Activated T-helper 1 cell treated with Interleukin-2 at 50 U/mL for 16 hours (primary cell): ENCODE results near the gene N4BP2.
"Not testable (repeated sequence)": the region's sequence is repeated elsewhere in the genome, so short reads cannot be mapped to it uniquely, and the experiment has no call there.

Experiments used
- DNase-seq: peaks from one replicate; pipeline ENCODE4 v3.0.0-alpha.2; 2020; ENCODE audit warnings: low read depth

The N4BP2 gene

GRCh38 chr4:40056716-40057585 is at the start of gene N4BP2:
N4BP2 (plus strand) TSS chr4:40056850; CDS start chr4:40097341, 40,491 bp downstream.
- peak; percentile 64 for DNase-seq

DNA sequence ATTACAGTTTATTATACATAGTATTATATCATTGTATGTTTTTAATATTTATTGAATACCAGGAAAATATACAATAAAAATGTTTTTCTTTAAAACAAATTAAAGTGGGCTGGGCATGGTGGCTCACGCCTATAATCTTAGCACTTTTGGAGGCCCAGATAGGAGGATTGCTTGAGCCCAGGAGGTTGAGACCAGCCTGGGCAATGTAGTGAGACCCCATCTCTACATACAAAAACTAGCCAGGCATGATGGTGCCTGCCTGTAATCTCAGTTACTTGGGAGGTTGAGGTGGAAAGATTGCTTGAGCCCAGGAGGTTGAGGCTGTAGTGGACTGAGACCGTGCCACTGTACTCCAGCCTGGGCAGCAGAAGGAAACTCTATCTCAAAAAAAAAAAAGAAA is 40.6 kb upstream of the N4BP2 start:
- DNase-seq: no peak

DNA sequence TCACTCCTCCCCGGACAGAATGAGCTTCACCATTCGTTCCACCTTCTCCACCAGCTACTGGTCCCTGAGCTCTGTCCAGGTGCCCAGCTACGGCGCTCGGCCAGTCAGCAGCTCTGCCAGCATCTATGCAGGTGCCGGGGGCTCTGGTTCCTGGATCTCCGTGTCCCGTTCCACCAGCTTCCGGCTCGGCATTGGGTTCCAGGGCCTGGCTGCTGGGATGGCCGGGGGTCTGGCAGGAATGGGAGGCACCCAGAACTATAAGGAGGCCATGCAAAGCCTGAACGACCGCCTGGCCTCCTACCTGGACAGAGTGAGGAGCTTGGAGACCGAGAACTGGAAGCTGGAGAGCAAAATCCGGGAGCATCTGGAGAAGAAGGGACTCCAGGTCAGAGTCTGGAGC is 36.4 kb upstream of the N4BP2 start:
- no peak for DNase-seq

DNA sequence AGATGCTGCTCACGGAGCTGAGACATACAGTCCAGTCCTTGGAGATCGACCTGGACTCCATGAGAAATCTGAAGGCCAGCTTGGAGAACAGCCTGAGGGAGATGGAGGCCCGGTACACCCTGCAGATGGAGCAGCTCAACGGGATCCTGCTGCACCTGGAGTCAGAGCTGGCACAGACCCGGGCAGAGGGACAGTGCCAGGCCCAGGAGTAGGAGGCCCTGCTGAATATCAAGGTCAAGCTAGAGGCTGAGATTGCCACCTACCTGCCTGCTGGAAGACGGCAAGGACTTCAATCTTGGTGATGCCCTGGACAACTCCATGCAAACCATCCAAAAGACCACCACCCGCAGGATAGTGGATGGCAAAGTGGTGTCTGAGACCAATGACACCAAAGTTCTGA is 35.5 kb upstream of the N4BP2 start:
- DNase-seq: not testable (repeated sequence)

DNA sequence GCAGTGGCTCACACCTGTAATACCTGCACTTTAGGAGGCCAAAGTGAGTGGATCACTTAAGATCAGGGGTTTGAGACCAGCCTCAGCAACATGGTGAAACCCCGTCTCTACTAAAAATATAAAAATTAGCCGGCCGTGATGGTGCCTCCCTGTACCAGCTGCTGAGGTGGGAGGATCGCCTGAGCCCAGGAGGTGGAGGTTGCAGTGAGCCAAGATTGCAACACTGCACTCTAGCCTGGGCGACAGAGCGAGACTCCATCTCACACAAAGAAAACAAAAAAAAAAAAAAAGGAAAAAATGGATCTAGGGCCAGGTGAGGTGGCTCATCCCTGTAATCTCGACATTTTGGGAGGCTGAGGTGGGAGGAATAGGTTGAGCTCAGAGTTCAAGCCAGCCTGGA is 32.6 kb upstream of the N4BP2 start:
- DNase-seq: not testable (repeated sequence)

- no peak for DNase-seq
Observed at GRCh38 chr4:40032785-40033184, 23.9 kb upstream of the N4BP2 start.

GRCh38 chr4:40033613-40034012 is 23.0 kb upstream of the N4BP2 start:
- DNase-seq: no peak

DNA sequence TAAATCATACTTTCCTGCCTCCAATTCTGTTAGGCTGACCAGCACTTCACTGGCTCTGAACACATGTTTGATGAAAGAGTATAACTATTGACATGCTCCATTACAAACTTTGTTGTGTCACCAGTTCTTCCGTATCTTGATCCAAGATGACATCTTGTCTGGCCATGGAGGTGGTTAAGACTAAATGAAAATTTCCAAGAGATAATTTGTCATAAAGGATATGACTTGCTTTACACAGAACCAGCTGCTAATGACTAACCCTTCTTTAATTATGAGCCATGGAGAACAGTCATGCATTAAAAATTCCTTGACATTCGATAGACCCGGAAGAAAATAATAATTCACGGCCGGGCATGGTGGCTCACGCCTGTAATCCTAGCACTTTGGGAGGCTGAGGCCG is 17.7 kb upstream of the N4BP2 start:
- no peak for DNase-seq

- no peak for DNase-seq
Observed at GRCh38 chr4:40040908-40041307, 15.7 kb upstream of the N4BP2 start.

DNA sequence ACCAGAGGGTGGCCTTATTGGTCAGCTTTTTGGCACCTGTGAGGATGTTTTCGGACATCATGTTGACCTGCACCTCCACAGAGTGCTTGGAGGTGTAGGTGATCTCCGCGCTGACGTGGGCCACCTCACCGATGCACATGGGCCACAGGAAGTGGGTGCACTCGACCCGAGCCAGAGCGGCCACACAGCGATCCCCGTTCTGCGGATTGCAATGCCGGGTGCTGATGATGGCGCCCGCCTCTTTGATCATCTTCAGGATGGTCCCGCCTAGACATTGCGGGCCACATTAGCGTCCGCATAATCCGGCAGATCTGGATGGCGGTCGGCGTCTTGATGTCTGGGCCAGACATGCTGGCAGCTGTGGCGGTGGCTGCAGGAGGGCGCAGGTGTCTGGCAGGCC is 12.9 kb upstream of the N4BP2 start:
- no peak for DNase-seq

DNA sequence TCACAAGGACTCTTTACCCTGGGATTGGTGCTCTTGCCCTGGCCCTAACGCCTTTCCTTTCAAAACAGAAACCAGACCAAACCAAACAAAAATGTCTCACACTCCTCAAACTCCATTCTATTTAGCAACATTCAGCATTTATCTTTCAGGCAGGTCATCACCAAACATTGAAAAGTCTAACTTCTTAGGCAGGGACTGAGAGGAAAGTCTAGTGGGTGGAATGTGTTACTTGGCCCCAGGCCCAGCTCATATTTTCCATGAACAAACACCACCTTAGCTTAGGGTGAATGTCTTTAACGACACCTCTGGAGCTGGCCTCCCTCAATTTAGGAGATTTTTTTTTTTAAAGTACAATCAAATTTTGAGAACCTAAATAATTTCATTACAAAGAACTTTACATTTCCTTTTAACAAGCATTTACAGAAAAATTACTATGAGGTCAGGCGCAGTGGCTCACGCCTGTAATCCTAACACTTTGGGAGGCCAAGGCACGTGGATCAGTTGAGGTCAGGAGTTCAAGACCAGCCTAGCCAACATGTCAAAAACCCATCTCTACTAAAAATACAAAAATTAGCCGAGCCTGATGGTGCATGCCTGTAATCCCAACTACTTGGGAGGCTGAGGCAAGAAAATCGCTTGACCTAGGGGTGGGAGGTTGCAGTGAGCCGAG is 10.2 kb upstream of the N4BP2 start:
- DNase-seq: no peak

DNA sequence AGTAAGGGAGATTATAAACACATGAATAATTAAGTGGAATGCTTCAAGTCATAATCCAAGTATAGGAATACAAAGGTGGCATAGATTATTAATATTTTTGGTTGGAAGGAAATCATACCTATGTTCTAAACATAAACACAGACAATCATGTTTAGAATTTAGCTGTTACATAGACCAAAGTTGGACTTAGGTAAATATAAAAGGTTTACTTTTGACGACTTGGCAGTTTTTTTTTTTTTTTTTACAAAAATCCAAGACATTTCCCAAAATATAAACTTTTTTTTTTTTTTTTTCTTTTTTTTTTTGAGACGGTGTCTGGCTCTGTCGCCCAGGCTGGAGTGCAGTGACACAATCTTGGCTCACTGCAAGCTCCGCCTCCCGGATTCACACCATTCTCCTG is 3.5 kb upstream of the N4BP2 start:
- DNase-seq: no peak

DNA sequence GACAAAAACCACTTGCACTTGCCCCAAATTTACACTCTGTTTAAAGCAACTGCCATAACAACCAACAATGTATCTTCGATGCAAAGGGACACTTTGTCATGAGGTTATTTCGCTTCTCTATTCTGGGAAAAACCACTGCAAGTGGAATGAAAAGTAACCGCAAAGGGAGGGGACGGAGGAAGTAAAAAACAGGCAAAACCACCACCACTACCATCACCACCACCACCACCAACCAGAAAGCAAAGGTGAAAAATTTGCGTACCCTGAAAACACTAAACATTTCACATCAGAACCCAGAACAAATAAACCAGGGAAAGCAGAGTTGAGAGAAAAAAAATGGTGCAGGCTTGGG is 1.2 kb upstream of the N4BP2 start:
- DNase-seq: peak; percentile 10

DNA sequence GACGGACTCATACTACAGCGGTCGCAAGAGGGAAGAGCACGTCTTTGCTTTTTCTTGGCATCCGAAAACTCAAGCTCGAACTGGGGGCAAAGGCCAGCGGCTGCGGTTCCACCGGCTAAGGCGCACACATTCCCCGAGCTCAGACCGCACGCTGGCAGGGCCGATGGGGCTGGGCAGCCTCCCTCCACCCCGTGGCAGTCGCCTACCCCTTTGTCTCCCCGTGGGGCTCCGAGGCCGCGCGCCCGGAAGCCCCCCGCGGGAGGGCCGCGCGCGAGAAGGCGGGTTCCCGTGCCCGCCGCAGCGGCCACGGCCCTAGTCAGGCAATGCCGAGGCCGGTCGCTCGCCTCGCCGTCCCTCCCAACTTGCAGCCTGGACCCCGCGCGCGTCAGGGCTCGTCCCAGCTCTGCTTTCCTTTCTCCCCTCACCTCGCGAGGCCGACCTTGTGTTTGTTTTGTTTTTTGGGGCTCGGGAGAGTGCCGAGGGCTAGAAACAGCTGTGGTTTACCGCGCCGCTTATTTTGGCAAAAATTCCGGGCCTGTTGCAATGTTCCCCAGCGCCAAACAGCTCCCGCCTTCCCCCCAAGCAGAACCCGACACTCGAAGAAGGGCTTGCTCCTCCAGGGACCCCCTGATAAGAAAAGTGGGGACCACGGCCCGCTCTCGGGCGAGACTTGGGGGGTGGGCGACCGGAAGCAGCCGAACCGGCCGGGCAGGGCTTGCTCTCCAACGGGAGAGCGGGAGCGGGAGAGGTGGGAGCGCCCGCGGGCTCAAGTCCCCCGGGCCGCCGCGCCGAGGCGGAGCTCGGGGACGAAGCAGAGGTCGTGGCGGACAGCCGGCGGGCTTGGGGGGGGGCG is 561 bp upstream of the N4BP2 start:
- peak; percentile 34 for DNase-seq

- DNase-seq: peak; percentile 35
Observed at GRCh38 chr4:40057586-40058091, 989 bp downstream of the N4BP2 start.

DNA sequence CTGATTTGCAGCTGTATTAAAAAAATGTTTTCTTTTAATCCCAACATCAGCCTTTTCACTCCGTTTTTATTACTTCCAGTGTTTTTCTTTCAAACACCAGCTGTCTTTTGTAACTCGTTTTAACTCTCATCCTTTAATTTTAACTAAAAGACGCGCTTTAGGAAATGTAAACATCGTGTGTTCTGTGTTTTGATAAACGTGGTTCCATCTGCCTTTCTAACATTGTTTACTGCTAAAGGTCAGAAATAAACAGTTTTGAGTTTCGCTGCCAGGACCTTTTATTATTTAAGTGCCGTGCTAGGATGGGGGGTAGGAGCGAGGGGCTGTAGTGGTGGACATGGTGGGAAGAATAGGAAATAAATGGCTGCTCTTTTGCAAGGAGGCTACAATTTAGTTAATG is 1.5 kb downstream of the N4BP2 start:
- no peak for DNase-seq

DNA sequence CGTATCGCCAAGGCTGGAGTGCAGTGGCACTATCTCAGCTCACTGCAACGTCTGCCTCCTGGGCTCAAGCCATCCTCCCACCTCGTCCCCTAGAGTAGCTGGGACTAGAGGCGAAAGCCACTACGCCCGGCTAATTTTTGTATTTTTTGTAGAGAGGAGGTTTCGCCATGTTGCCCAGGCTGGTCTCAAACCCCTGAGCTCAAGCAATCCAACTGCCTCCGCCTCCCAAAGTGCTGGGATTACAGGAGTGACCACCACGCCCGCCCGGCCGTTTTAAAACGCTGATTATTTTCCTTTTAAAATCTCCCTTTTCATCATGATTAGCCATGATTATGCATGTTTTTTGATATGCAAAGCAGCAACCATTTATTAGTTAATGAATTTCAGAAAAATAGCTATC is 2.2 kb downstream of the N4BP2 start:
- DNase-seq: no peak

DNA sequence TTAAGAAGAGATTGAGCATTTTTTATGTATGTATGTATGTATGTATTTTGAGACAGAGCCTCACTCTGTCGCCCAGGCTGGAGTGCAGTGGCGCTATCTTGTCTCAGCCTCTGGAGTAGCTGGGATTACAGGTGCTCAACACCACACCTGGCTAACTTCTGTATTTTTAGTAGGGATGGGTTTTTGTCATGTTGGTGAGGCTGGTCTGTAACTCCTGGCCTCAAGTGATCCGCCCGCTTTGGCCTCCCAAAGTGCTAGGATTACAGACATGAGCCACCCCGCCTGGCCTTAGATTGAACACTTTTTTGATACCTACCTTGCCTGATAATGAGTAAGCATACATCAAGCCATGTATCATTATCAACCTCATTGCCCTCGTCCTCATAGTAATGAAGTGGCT is 2.7 kb downstream of the N4BP2 start:
- DNase-seq: no peak

DNA sequence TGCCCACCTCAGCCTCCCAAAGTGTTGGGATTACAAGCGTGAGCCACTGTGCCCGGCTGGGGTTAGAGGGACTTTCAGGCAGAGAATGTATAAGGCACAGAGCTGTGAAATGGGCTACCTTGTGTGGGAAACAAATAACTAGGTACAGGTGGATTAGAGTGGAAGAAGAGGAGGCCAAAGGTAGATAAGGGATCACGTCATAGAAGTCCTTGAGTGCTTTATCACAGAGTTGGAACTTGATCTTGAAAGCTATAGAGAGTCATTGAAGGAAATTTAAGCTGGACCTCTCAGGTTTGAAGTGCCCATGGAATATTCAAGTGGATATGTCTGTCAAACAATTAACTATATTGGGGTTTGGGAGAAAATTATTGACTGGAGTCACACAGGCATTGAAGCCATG is 8.4 kb downstream of the N4BP2 start:
- DNase-seq: no peak

- DNase-seq: no peak
Observed at GRCh38 chr4:40066651-40067050, 10.0 kb downstream of the N4BP2 start.

- DNase-seq: no peak
Observed at GRCh38 chr4:40070387-40070786, 13.7 kb downstream of the N4BP2 start.

DNA sequence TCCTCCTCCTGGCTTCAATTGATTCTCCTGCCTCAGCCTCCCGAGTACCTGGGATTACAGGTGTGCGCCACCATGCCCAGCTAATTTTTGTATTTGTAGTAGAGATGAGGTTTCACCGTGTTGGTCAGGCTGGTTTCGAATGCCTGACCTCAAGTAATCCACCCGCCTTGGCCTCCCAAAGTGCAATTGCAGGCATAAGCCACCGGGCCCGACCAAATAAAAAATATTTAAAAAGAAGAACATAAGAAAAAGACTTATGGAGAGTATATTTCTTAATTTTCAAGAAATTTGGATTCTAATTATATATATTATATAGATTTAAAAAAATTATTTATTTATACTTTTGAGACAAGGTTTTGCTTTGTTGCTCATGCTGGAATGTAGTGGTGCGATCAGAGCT is 29.8 kb downstream of the N4BP2 start:
- no peak for DNase-seq
